D721Med (cell line): ENCODE data around the gene DYNC1I2.

Experiments
- DNase-seq: peaks from one replicate; pipeline ENCODE4 v3.0.0; 2011; ENCODE audit warnings: low spot score; ENCODE audit not compliant: insufficient read length
- FAIRE-seq: peaks from 2 replicates; lab custom pipeline; 2011; peaks lifted over from hg19 to GRCh38; lab: Jason Lieb, UNC
- TF ChIP-seq, protein P1 (sequence below): IDR thresholded peaks from 2 replicates; pipeline ENCODE4 v1.5.1; 2012; ENCODE audit warnings: mild to moderate bottlenecking, control low read depth; ENCODE audit not compliant: insufficient read depth; ENCODE audit errors: missing control alignments

The DYNC1I2 gene

DNA sequence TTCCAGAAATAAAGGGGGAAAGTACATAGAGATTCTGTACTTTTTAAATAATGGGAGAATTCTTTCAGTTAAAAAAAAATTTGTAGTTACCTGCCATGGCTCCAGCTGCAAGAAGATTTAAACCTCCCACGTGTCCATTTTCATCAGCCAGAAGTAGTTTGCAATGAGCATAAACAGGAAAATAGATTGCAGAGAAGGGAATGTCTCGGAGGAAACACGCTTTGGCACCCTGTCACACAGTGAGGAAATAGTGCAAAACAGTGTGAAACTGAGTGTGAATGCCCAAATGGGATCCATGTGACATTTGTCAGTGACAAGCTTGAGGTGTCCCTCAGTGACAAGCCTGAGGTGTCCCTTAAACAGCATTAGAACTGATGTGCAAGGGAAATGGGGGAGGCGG is 104.1 kb downstream of the DYNC1I2 start:
- DNase-seq = no peak
- FAIRE-seq = no peak
- TF ChIP-seq, protein P1, sequence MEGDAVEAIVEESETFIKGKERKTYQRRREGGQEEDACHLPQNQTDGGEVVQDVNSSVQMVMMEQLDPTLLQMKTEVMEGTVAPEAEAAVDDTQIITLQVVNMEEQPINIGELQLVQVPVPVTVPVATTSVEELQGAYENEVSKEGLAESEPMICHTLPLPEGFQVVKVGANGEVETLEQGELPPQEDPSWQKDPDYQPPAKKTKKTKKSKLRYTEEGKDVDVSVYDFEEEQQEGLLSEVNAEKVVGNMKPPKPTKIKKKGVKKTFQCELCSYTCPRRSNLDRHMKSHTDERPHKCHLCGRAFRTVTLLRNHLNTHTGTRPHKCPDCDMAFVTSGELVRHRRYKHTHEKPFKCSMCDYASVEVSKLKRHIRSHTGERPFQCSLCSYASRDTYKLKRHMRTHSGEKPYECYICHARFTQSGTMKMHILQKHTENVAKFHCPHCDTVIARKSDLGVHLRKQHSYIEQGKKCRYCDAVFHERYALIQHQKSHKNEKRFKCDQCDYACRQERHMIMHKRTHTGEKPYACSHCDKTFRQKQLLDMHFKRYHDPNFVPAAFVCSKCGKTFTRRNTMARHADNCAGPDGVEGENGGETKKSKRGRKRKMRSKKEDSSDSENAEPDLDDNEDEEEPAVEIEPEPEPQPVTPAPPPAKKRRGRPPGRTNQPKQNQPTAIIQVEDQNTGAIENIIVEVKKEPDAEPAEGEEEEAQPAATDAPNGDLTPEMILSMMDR = no peak

- TF ChIP-seq, protein P1 = no peak
- FAIRE-seq (no peak), DNase-seq (no peak)
These were observed 104.9 kb downstream of the DYNC1I2 start for GRCh38 chr2:171792157-171792556.

DNA sequence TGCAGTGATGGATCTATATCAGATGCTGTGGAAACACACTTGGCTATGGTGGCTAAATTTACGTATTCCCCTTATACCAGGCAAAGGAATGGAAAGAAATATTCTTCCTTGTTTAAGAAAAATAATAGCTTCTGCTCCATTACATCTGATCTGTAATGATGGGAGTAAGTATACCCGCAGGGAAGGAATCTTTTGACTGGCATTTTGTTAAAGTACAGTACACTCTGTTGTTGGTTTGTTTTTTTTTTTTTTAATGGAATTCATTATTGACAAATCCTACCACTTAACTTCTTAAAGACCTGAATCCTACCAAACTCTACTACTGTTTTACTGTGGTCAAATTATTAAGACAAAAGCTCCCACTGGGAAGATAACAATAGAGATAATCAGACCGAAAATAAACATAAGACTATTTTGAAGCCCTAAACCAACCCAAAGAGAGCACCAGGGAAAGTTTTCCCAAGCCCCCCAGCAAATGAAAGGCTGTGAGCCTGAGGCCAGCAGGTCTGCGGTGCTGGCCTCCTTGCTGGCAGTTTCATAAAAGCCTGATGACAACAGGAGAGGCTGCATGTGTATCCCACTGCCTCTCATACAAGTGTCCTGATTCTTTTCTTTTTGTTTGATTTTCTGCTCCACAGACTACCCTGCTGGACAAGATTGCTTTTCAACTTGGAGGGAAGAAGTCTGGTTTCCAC is 105.8 kb downstream of the DYNC1I2 start:
- no peak for DNase-seq
- TF ChIP-seq, protein P1 = no peak
- no peak for FAIRE-seq

- TF ChIP-seq, protein P1 = no peak
- FAIRE-seq (no peak), DNase-seq (no peak)
These were observed 106.7 kb downstream of the DYNC1I2 start for GRCh38 chr2:171793691-171794678.

- TF ChIP-seq, protein P1 = no peak
- DNase-seq = no peak
- no peak for FAIRE-seq
These were observed 107.6 kb downstream of the DYNC1I2 start for GRCh38 chr2:171794918-171795317.
